Stimulated activated CD4-positive, alpha-beta T cell treated with anti-CD3 and anti-CD28 coated beads, Interleukin-4, amount 100 ng/mL, for 4 hours (primary cell): Measurements from ENCODE around the gene LRMDA.

Experiments used
- DNase-seq, 2 experiments: peaks; one replicate each; pipeline ENCODE4 v3.0.0-alpha.2; 2020

LRMDA gene

GRCh38 chr10:75425291-75426079 is 5.9 kb upstream of the LRMDA start:
- DNase-seq: no peak

GRCh38 chr10:75426880-75427279 is 4.5 kb upstream of the LRMDA start:
- no peak for DNase-seq

GRCh38 chr10:75427951-75428350 is 3.5 kb upstream of the LRMDA start:
- no peak for DNase-seq

GRCh38 chr10:75428434-75429158 is 2.8 kb upstream of the LRMDA start:
- no peak for DNase-seq

GRCh38 chr10:75429159-75429827 is 2.1 kb upstream of the LRMDA start:
- DNase-seq: no peak

- DNase-seq: no peak
Observed at GRCh38 chr10:75430000-75430763, 1.2 kb upstream of the LRMDA start.

- no peak for DNase-seq
Observed at GRCh38 chr10:75432176-75432575, 752 bp downstream of the LRMDA start.

GRCh38 chr10:75432763-75433162 is 1.3 kb downstream of the LRMDA start:
- no peak for DNase-seq

- DNase-seq: no peak
Observed at GRCh38 chr10:75433216-75433615, 1.8 kb downstream of the LRMDA start.

- DNase-seq: no peak
Observed at GRCh38 chr10:75434291-75434690, 2.9 kb downstream of the LRMDA start.

- DNase-seq: no peak
Observed at GRCh38 chr10:75435291-75435690, 3.9 kb downstream of the LRMDA start.

- DNase-seq: no peak
Observed at GRCh38 chr10:75436896-75437295, 5.5 kb downstream of the LRMDA start.

GRCh38 chr10:75437693-75438092 is 6.3 kb downstream of the LRMDA start:
- no peak for DNase-seq

GRCh38 chr10:75438275-75438674 is 6.9 kb downstream of the LRMDA start:
- no peak for DNase-seq

- DNase-seq: no peak
Observed at GRCh38 chr10:75439811-75440210, 8.4 kb downstream of the LRMDA start.

- no peak for DNase-seq
Observed at GRCh38 chr10:75440271-75440793, 8.9 kb downstream of the LRMDA start.

GRCh38 chr10:75441196-75441595 is 9.8 kb downstream of the LRMDA start:
- no peak for DNase-seq

- no peak for DNase-seq
Observed at GRCh38 chr10:75441682-75442081, 10.3 kb downstream of the LRMDA start.

GRCh38 chr10:75443362-75443761 is 11.9 kb downstream of the LRMDA start:
- no peak for DNase-seq

GRCh38 chr10:75444781-75445386 is 13.5 kb downstream of the LRMDA start:
- no peak for DNase-seq

GRCh38 chr10:75446508-75446907 is 15.1 kb downstream of the LRMDA start:
- DNase-seq: no peak

- DNase-seq: no peak
Observed at GRCh38 chr10:75448166-75448565, 16.7 kb downstream of the LRMDA start.
